ENCODE results near the gene EMILIN2. TPM values are rescaled to one million over a fixed set of nuclear protein-coding genes. Genes with fewer than 3 reads are reported as not detected.

EMILIN2 gene
- total and polyA plus RNA-seq, 2 of the 13 experiments (the other 11 are each of a cell fraction or from before 2014, with no cell fraction given) = 7.6 to 8.2 TPM

GRCh38 chr18:2797951-2798350 is 48.9 kb upstream of the EMILIN2 start:
- no peak overlapping the region for H3K27ac ChIP-seq (ENCODE audit: extremely low read length, insufficient read depth, low read length)
- ATAC-seq (no peak), FAIRE-seq (no peak), DNase-seq (ENCODE audit: low spot score) (no peak)
- intact Hi-C loops (cut with micrococcal nuclease; ENCODE audit: unreplicated experiment) (loop anchor here (10.0 kb wide), 1 partner anchor 53 kb away; no protein-coding TSS in a partner anchor), in situ Hi-C loops (cut with HindIII; ENCODE audit: extremely low pct_ligation_motif_present, low pct_unique_long_range_greater_than_20kb) (no loop called here)
- peaks cover 12 to 44% of the 10 kb centered on the region in 2 experiments for H3K36me3 ChIP-seq (replicated peaks in 1 of 2; ENCODE audit: control insufficient read depth in 1 of 2, insufficient read depth in 2 of 2, low read length in 2 of 2)
- WGBS (ENCODE audit: low lambda C conversion rate) = 88% methylated on average over 1 of the region's 1 CpG
- no peaks in the 10 kb centered on the region for H3K27me3 ChIP-seq (ENCODE audit: control insufficient read depth in 1 of 2, insufficient read depth in 2 of 2, low read length in 2 of 2)
- no peaks in the 10 kb centered on the region for H4K20me1 ChIP-seq (ENCODE audit: insufficient read depth, low read length)
- BruUV-seq (replicated peaks) = no TSS peak
- no peak overlapping the region for H3K4me3 ChIP-seq (replicated peaks in 1 of 3; ENCODE audit: insufficient read depth in 1 of 3, low read depth in 2 of 3, low read length in 3 of 3)
- TF ChIP-seq CBFB (CRISPR knock-in tag; IDR thresholded peaks at IDR 0.05) (no peak), PTBP1 (IDR thresholded peaks at IDR 0.05; ENCODE audit: low read depth, low read length, poor library complexity, severe bottlenecking) (no peak), ZC3H13 (CRISPR knock-in tag; IDR thresholded peaks at IDR 0.05) (no peak), ZNF543 (CRISPR knock-in tag; IDR thresholded peaks at IDR 0.05) (no peak), IRX3 (CRISPR knock-in tag; IDR thresholded peaks at IDR 0.05; ENCODE audit: borderline replicate concordance, low read depth) (no peak), ZNF598 (CRISPR knock-in tag; IDR thresholded peaks at IDR 0.05; ENCODE audit: borderline replicate concordance) (no peak), MYC (CRISPR knock-in tag; IDR thresholded peaks at IDR 0.05; ENCODE audit: borderline replicate concordance) (no peak), SIX4 (CRISPR knock-in tag; IDR thresholded peaks at IDR 0.05) (no peak), ZNF44 (CRISPR knock-in tag; IDR thresholded peaks at IDR 0.05) (no peak), NR1H2 (CRISPR knock-in tag; IDR thresholded peaks at IDR 0.05; ENCODE audit: borderline replicate concordance, low read depth) (no peak), ZNF660 (CRISPR knock-in tag; IDR thresholded peaks at IDR 0.05; ENCODE audit: borderline replicate concordance, low read depth) (no peak)
- TF ChIP-seq, protein P1, sequence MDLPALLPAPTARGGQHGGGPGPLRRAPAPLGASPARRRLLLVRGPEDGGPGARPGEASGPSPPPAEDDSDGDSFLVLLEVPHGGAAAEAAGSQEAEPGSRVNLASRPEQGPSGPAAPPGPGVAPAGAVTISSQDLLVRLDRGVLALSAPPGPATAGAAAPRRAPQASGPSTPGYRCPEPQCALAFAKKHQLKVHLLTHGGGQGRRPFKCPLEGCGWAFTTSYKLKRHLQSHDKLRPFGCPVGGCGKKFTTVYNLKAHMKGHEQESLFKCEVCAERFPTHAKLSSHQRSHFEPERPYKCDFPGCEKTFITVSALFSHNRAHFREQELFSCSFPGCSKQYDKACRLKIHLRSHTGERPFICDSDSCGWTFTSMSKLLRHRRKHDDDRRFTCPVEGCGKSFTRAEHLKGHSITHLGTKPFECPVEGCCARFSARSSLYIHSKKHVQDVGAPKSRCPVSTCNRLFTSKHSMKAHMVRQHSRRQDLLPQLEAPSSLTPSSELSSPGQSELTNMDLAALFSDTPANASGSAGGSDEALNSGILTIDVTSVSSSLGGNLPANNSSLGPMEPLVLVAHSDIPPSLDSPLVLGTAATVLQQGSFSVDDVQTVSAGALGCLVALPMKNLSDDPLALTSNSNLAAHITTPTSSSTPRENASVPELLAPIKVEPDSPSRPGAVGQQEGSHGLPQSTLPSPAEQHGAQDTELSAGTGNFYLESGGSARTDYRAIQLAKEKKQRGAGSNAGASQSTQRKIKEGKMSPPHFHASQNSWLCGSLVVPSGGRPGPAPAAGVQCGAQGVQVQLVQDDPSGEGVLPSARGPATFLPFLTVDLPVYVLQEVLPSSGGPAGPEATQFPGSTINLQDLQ (CRISPR knock-in tag; IDR thresholded peaks at IDR 0.05) = no peak
- no peak overlapping the region for H3K4me2 ChIP-seq (ENCODE audit: low read depth, low read length)
- no peaks in the 10 kb centered on the region for H3K79me2 ChIP-seq (ENCODE audit: insufficient read depth, low read length)
- H2AFZ ChIP-seq (ENCODE audit: low read length) = no peak overlapping the region
- ChIA-PET POLR2A (no interaction called here), CTCF (ENCODE audit: low intra/inter-chr PET ratio, low total read pairs) (no interaction called here)
- H3K9me3 ChIP-seq (ENCODE audit: low read length) = no peaks in the 10 kb centered on the region
- no peaks in the 10 kb centered on the region for H3K4me1 ChIP-seq (ENCODE audit: insufficient read depth, low read length)
- no peak overlapping the region for H3K9ac ChIP-seq (ENCODE audit: insufficient read depth, low read depth, low read length)

All from HepG2 (cell line).